BJ (cell line): ENCODE data around the gene XPNPEP2. TPM values are rescaled to one million over a fixed set of nuclear protein-coding genes. Genes with fewer than 3 reads are reported as not detected.

Experiments
- CTCF ChIA-PET: fragments of 350-600 bp; formaldehyde crosslinking; extraction: SDS; loops from one replicate; lab custom pipeline; 2021; ENCODE audit warnings: antibody characterized with exemption, inconsistent platforms; lab: Yijun Ruan, JAX
- POLR2A ChIA-PET: fragments of 300-600 bp; sonication (Branson Sonifier 250); formaldehyde crosslinking; extraction: SDS; loops from one replicate; lab custom pipeline; 2021; ENCODE audit warnings: antibody characterized with exemption; lab: Charles Lee
- DNase-seq: peaks from one replicate; pipeline ENCODE4 v3.0.0-alpha.2; 2011; ENCODE audit warnings: low read depth
- H3K27me3 ChIP-seq: 2 replicates; pipeline ENCODE4 v1.6.0; 2011; ENCODE audit warnings: low read length; ENCODE audit not compliant: control insufficient read depth, insufficient read depth
- H3K36me3 ChIP-seq: 2 replicates; pipeline ENCODE4 v1.5.1; 2011; ENCODE audit warnings: low read length; ENCODE audit not compliant: control insufficient read depth, insufficient read depth
- H3K4me3 ChIP-seq: 2 replicates; pipeline ENCODE4 v1.5.1; 2011; ENCODE audit warnings: low read depth, mild to moderate bottlenecking, control low read depth, low read length
- CTCF ChIP-seq: IDR thresholded peaks from 2 replicates; pipeline ENCODE4 v1.5.1; 2011; ENCODE audit warnings: low read depth, mild to moderate bottlenecking, control low read depth, inconsistent platforms, low read length, moderate library complexity; ENCODE audit not compliant: insufficient read depth
- polyA plus RNA-seq: library from polyadenylated mRNA; depleted of rRNA; stranded (reverse); fragments of >200 nt; gene quantifications from 2 replicates; pipeline ENCODE4 v1.2.3, GENCODE V29; 2011

The XPNPEP2 gene
- polyA plus RNA-seq, 1 experiment, result 0.32 TPM

- Histone ChIP-seq H3K36me3 (no peaks in the 10 kb centered on the region), H3K4me3 (no peak overlapping the region), H3K27me3 (peaks cover 3% of the 10 kb centered on the region; the same call in 1 of the 2 replicates)
- ChIA-PET CTCF (interaction anchor here (7.5 kb wide), 1 partner anchor 87 kb away, joined by 167 read pairs; no protein-coding TSS in a partner anchor), POLR2A (no interaction called here)
- DNase-seq, result no peak
- no peak for TF ChIP-seq CTCF
These were observed 15.3 kb upstream of the XPNPEP2 start for GRCh38 chrX:129723511-129723910.

DNA sequence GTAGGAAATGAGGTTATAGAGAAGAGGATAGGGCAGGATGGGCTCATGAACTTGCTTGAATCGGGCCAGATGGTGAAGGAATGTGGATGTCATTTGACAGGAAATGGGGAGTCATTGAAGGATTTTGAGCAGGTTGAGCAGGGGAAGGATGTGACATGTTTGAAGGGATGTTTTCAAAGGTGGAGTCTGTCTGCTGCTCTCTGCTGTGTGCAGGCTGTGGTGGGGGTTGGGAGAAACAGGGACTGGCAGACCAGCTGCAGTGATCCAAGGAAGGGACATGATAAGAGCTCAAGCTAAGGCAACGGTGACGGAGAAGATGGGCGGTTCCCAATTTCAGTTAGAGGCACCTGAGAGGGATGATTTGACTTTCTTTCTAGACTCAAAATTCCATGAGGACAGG lies 14.0 kb upstream of the XPNPEP2 start:
- CTCF ChIA-PET, result interaction anchor here (0.9 to 7.5 kb wide), 4 partner anchors 88 to 336 kb away, joined by 3 to 167 read pairs (median 16); no protein-coding TSS in a partner anchor
- Histone ChIP-seq H3K27me3 (peaks cover 3% of the 10 kb centered on the region; the same call in 1 of the 2 replicates), H3K36me3 (no peaks in the 10 kb centered on the region), H3K4me3 (no peak overlapping the region)
- POLR2A ChIA-PET, result no interaction called here
- DNase-seq, result no peak
- no peak for TF ChIP-seq CTCF

DNA sequence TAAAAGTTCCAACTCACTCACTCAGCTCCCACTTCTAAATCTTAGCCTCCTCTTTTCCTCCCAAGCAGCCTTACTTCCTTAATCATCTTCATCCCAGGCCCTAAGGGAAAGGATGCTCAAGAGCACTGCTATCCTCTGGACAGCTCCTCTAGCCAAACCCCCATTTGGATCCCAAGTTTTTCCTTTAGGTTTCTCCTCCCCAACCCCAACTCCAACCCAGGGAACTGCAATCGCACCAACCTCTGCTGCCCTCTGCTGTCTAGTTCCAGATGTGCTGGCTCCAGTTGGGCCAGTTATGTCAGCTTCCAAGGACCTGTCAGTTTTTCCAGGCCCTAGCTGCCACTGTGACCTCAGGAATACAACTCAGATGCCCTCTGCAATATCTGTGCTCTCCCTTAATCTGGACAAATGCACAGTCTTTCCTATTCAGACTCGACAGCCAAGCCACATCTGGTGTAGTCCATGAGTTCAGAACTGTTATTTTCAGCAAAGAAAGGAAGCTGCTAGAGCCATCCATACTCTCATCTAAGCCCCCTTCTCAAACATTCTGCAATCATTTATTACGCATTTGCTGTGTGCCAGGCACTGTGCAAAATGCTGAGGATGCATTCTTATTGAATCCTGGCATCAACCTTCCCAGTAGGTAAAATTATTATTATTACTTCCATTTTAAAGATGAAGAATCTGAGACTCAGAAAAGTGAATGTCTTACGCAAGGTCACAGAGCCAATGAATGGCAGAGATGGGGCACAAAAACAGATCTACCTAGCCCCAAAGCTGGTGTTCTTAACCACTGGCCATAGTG lies 12.3 kb upstream of the XPNPEP2 start:
- H3K4me3 ChIP-seq, result no peak overlapping the region
- TF ChIP-seq CTCF, result peak; percentile 74
- CTCF ChIA-PET, result interaction anchor here (0.6 to 7.5 kb wide), 26 partner anchors 7 to 334 kb away, joined by 3 to 167 read pairs (median 4); partner anchors contain the start of genes APLN and XPNPEP2
- POLR2A ChIA-PET, result no interaction called here
- peaks cover 3% of the 10 kb centered on the region; the same call in 1 of the 2 replicates for H3K27me3 ChIP-seq
- DNase-seq, result no peak
- no peaks in the 10 kb centered on the region for H3K36me3 ChIP-seq

- Histone ChIP-seq H3K36me3 (no peaks in the 10 kb centered on the region), H3K4me3 (no peak overlapping the region), H3K27me3 (no peaks in the 10 kb centered on the region)
- no peak for TF ChIP-seq CTCF
- ChIA-PET CTCF (interaction anchor here (1.1 to 7.5 kb wide), 3 partner anchors 42 to 91 kb away, joined by 3 to 167 read pairs (median 19); partner anchors contain the start of gene APLN), POLR2A (no interaction called here)
- no peak for DNase-seq
These were observed 10.7 kb upstream of the XPNPEP2 start for GRCh38 chrX:129728061-129728460.

GRCh38 chrX:129731228-129731627 lies 7.6 kb upstream of the XPNPEP2 start:
- TF ChIP-seq CTCF, result no peak
- CTCF ChIA-PET, result interaction anchor here (1.2 kb wide), 1 partner anchor 93 kb away, joined by 4 read pairs; no protein-coding TSS in a partner anchor
- no peak overlapping the region for H3K4me3 ChIP-seq
- no peak for DNase-seq
- H3K27me3 ChIP-seq, result no peaks in the 10 kb centered on the region
- POLR2A ChIA-PET, result no interaction called here
- no peaks in the 10 kb centered on the region for H3K36me3 ChIP-seq
